ENCODE results near the gene TNP2.

The TNP2 gene

GRCh38 chr16:11239644-11240632 is 29.2 kb downstream of the TNP2 start:
- no peak overlapping the region for H3K9ac ChIP-seq (ENCODE audit: low read depth, low read length)

DNA sequence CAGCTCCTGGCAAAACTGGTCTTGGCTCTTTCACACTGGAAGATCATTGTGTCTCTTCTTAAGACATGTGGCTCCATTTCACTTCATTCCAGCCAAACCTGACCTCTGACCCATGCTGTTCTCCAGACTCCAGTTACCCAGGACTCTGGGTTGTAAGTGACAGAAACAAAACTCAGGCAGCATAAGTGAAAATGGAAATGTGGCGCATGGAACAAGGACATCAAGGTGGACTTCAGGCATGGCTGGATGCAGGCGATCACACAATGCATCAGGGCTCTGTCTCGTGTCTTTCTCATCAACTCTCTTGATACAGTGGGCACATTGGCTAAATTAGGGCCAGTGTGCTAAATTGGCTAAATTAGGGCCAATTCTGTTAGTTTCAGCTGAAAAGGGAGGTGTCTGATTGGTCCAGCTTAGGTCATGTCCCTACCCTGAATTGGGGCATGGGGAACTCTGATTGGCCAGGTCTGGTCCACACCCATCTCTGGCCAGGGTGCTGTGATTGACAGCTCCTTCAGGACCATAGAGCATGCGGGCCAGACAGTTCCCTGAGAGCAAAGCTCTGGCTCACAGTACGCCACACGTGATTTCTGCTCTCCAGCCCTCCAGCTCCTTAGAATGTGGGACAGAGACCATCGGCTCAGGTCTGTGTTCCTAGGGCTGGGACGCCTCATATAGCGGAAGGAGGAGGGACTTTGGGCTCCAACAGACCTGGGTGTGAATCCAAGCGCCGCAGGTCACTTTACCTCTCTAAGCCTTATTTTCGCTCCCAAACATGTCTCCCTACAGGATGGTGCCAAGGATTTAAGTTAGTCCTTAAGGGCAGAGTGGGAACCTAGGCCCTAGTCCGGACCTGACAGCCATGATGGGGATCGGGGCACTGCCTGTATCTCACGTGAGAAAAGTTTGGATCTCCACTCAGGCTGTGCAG is 30.6 kb downstream of the TNP2 start:
- Histone ChIP-seq H3K27me3 (ENCODE audit: control insufficient read depth, insufficient read depth, low read length) (no peaks in the 10 kb centered on the region), H3K4me3 (ENCODE audit: low read depth, low read length) (no peak overlapping the region), H3K36me3 (ENCODE audit: control insufficient read depth, insufficient read depth, low read length) (no peaks in the 10 kb centered on the region), H3K9ac (ENCODE audit: low read depth, low read length) (no peak overlapping the region), H3K9me3 (ENCODE audit: control insufficient read depth, insufficient read depth, low read length) (no peaks in the 10 kb centered on the region), H3K4me1 (ENCODE audit: control insufficient read depth, insufficient read depth, low read length) (no peaks in the 10 kb centered on the region)

More at GRCh38 chr16:11239644-11240632, 29.2 kb downstream of the TNP2 start:
- no peaks in the 10 kb centered on the region for H3K9me3 ChIP-seq (ENCODE audit: control insufficient read depth, insufficient read depth, low read length)
- H3K36me3 ChIP-seq (ENCODE audit: control insufficient read depth, insufficient read depth, low read length), result no peaks in the 10 kb centered on the region
- no peak overlapping the region for H3K4me3 ChIP-seq (ENCODE audit: low read depth, low read length)
- H3K4me1 ChIP-seq (ENCODE audit: control insufficient read depth, insufficient read depth, low read length), result no peaks in the 10 kb centered on the region
- no peaks in the 10 kb centered on the region for H3K27me3 ChIP-seq (ENCODE audit: control insufficient read depth, insufficient read depth, low read length)

GRCh38 chr16:11236461-11237254 is 32.5 kb downstream of the TNP2 start:
- H3K4me3 ChIP-seq (ENCODE audit: low read depth, low read length), result no peak overlapping the region
- no peaks in the 10 kb centered on the region for H3K9me3 ChIP-seq (ENCODE audit: control insufficient read depth, insufficient read depth, low read length)
- H3K27me3 ChIP-seq (ENCODE audit: control insufficient read depth, insufficient read depth, low read length), result peaks cover 2% of the 10 kb centered on the region
- no peaks in the 10 kb centered on the region for H3K4me1 ChIP-seq (ENCODE audit: control insufficient read depth, insufficient read depth, low read length)
- no peak overlapping the region for H3K9ac ChIP-seq (ENCODE audit: low read depth, low read length)
- no peaks in the 10 kb centered on the region for H3K36me3 ChIP-seq (ENCODE audit: control insufficient read depth, insufficient read depth, low read length)

- H3K27me3 ChIP-seq (ENCODE audit: control insufficient read depth, insufficient read depth, low read length), result peaks cover 3% of the 10 kb centered on the region
- no peak overlapping the region for H3K9ac ChIP-seq (ENCODE audit: low read depth, low read length)
- no peaks in the 10 kb centered on the region for H3K36me3 ChIP-seq (ENCODE audit: control insufficient read depth, insufficient read depth, low read length)
- H3K4me1 ChIP-seq (ENCODE audit: control insufficient read depth, insufficient read depth, low read length), result no peaks in the 10 kb centered on the region
- H3K9me3 ChIP-seq (ENCODE audit: control insufficient read depth, insufficient read depth, low read length), result no peaks in the 10 kb centered on the region
- H3K4me3 ChIP-seq (ENCODE audit: low read depth, low read length), result no peak overlapping the region
These were observed 33.5 kb downstream of the TNP2 start for GRCh38 chr16:11235703-11235991.

- no peaks in the 10 kb centered on the region for H3K4me1 ChIP-seq (ENCODE audit: control insufficient read depth, insufficient read depth, low read length)
- H3K4me3 ChIP-seq (ENCODE audit: low read depth, low read length), result no peak overlapping the region
- no peak overlapping the region for H3K9ac ChIP-seq (ENCODE audit: low read depth, low read length)
- H3K9me3 ChIP-seq (ENCODE audit: control insufficient read depth, insufficient read depth, low read length), result no peaks in the 10 kb centered on the region
- no peaks in the 10 kb centered on the region for H3K36me3 ChIP-seq (ENCODE audit: control insufficient read depth, insufficient read depth, low read length)
- H3K27me3 ChIP-seq (ENCODE audit: control insufficient read depth, insufficient read depth, low read length), result peaks cover 3% of the 10 kb centered on the region
These were observed 34.0 kb downstream of the TNP2 start for GRCh38 chr16:11234884-11235702.

DNA sequence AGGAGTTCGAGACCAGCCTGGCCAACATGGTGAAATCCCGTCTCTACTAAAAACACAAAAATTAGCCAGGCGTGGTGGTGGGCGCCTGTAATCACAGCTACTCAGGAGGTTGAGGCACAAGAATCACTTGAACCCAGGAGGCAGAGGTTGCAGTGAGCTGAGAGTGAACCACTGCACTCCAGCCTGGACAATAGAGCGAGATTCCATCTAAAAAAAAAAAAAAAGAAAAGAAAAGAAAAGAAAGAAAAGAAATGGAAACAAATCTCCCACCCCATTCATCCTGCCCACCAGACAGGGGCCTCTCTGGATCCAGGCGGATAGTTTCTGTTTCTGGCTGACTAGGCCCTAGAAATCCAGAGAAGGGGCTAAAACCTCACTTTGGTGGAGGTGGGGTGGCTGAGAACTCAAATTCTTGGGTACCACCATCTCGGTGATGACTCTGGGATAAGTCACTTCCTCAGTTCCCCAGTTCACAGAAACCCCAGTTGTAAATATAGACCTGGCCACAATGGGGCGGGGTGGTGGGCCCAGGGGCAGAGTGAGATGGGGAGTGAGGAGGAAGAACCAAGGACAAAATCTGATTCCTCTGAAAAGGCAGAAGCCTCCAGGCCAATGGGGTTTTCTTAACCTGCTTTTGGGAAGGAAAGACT is 35.3 kb downstream of the TNP2 start:
- Histone ChIP-seq H3K27me3 (ENCODE audit: control insufficient read depth, insufficient read depth, low read length) (peaks cover 3% of the 10 kb centered on the region), H3K9ac (ENCODE audit: low read depth, low read length) (no peak overlapping the region), H3K4me1 (ENCODE audit: control insufficient read depth, insufficient read depth, low read length) (no peaks in the 10 kb centered on the region), H3K36me3 (ENCODE audit: control insufficient read depth, insufficient read depth, low read length) (no peaks in the 10 kb centered on the region), H3K9me3 (ENCODE audit: control insufficient read depth, insufficient read depth, low read length) (no peaks in the 10 kb centered on the region), H3K4me3 (ENCODE audit: low read depth, low read length) (no peak overlapping the region)

- Histone ChIP-seq H3K4me1 (ENCODE audit: control insufficient read depth, insufficient read depth, low read length) (no peaks in the 10 kb centered on the region), H3K9me3 (ENCODE audit: control insufficient read depth, insufficient read depth, low read length) (no peaks in the 10 kb centered on the region), H3K36me3 (ENCODE audit: control insufficient read depth, insufficient read depth, low read length) (no peaks in the 10 kb centered on the region), H3K9ac (ENCODE audit: low read depth, low read length) (peak overlapping the region; percentile 18), H3K4me3 (ENCODE audit: low read depth, low read length) (no peak overlapping the region), H3K27me3 (ENCODE audit: control insufficient read depth, insufficient read depth, low read length) (peaks cover 3% of the 10 kb centered on the region)
These were observed 36.0 kb downstream of the TNP2 start for GRCh38 chr16:11232852-11233726.

DNA sequence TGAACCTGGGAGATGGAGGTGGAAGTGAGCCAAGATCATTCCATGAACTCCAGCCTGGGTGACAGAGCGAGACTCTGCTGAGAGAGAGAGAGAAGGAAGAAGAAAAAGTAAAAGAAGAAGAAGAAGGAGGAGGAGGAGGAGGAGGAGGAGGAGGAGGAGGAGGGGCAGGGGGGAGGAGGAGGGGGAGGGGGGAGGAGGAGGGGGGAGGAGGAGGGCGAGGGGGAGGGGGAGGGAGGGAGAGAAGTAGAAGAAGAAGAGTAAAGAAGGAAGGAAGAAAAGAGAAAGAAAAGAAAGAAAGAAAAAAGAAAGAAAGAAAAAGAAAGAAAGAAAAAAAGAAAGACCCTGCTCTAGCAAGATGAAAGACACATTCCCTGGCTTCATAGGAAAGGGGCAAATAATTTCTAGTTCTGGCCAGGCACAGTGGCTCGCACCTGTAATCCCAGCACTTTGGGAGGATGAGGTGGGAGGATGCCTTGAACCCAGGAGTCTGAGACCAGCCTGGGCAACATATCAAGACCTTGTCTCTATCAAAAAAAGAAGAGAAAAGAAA is 36.7 kb downstream of the TNP2 start:
- Histone ChIP-seq H3K9ac (ENCODE audit: low read depth, low read length) (no peak overlapping the region), H3K36me3 (ENCODE audit: control insufficient read depth, insufficient read depth, low read length) (no peaks in the 10 kb centered on the region), H3K9me3 (ENCODE audit: control insufficient read depth, insufficient read depth, low read length) (no peaks in the 10 kb centered on the region), H3K4me1 (ENCODE audit: control insufficient read depth, insufficient read depth, low read length) (no peaks in the 10 kb centered on the region), H3K4me3 (ENCODE audit: low read depth, low read length) (no peak overlapping the region), H3K27me3 (ENCODE audit: control insufficient read depth, insufficient read depth, low read length) (peaks cover 3% of the 10 kb centered on the region)

GRCh38 chr16:11231367-11231970 is 37.7 kb downstream of the TNP2 start:
- H3K9me3 ChIP-seq (ENCODE audit: control insufficient read depth, insufficient read depth, low read length), result no peaks in the 10 kb centered on the region
- H3K27me3 ChIP-seq (ENCODE audit: control insufficient read depth, insufficient read depth, low read length), result peaks cover 3% of the 10 kb centered on the region
- H3K4me3 ChIP-seq (ENCODE audit: low read depth, low read length), result no peak overlapping the region
- H3K9ac ChIP-seq (ENCODE audit: low read depth, low read length), result no peak overlapping the region
- no peaks in the 10 kb centered on the region for H3K36me3 ChIP-seq (ENCODE audit: control insufficient read depth, insufficient read depth, low read length)
- H3K4me1 ChIP-seq (ENCODE audit: control insufficient read depth, insufficient read depth, low read length), result no peaks in the 10 kb centered on the region

All from iPS-15b (cell line).